ENCODE results near the gene FOXC1.

Gene FOXC1

DNA sequence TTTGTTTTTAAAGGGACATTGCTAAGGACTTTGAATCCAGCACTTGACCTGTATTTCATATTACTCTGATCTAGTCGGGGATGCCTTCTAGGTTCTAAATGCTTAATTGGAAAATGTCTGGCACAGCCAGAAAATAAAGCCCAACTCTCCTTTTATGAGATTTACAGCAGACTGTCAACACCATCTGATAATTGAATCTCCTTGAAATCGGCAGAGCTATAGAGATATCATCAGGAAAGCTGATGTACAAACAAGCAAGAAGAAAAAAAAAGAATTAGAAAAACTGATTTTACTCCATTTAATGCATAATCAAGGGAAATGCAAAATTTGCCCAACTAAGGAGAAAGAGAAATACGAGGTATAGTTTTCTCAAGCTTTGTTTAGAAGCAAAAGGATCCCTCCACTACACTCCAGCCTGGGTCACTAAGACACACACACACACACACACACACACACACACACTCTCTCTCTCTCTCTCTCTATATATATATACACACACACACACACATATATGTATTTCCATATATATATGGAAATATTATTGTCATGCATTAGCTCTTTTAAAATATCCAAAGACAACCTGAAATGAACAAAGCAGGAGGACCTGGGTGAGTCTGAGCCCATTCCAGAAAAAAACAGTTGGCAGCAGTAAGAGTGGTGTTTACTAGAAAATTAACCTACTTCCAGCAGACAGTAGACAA is 9.5 kb upstream of the FOXC1 start:
- no peak for DNase-seq

DNA sequence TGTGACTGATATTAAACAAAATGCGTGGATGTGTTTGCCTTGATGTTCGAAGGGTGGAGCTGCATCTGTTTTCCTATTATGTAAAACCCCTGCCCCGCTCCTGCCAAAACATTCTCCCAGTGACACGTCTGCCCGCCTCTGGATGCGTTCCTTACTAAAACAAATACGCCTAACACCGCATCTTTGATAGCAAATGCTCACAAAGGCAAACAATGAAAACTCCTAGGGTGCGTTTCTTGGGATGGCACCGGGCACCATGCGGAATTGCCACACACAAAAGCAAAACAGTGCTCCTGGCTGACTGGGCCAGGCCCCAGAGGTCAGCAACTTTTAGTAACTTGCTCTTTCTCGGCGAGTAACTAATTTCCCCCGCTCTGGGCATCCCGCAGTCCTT is 9.0 kb upstream of the FOXC1 start:
- no peak for DNase-seq

DNA sequence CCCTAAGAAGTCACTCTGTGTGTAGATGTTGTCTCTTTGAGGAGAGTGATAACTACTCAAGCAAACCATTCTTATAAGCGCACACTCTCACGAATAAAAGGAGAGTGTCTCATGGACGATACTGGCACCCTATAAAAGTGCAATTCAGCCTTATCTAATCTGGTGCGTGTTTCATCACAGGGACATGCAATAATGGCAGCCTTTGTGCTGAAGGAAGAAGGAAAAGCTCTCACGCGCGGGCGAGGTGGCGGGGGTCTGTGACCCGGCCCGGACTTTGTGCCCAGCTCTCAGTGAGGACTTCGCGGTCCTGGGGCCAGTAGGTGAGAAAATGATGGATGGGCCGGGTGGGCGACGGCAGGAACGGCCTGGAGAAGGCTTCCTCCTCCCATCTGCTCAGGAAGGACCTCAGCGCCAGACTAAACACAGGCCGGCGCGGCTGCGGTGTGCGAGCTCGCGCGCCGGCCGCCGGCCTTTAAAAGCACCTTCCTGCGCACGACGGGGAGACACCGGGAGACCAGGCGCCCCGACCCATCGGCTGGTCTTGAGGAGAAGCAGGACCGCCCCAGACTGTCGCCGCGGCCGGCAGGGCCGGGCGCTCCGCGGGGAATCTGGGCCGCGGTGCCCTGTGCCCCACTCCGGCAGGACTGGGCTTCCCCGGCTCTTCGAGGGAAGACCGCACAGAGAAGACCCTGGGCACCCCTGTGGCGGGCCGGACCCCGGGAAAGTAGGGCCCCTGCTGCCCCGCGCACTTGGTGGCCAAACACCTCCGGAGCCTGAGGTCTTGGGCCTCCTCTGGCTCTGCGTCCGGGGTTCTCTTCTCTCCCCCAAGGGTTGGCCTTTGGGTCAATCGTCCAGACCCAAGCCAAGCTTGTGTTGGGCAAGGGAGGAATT is 8.3 kb upstream of the FOXC1 start:
- no peak for DNase-seq

DNA sequence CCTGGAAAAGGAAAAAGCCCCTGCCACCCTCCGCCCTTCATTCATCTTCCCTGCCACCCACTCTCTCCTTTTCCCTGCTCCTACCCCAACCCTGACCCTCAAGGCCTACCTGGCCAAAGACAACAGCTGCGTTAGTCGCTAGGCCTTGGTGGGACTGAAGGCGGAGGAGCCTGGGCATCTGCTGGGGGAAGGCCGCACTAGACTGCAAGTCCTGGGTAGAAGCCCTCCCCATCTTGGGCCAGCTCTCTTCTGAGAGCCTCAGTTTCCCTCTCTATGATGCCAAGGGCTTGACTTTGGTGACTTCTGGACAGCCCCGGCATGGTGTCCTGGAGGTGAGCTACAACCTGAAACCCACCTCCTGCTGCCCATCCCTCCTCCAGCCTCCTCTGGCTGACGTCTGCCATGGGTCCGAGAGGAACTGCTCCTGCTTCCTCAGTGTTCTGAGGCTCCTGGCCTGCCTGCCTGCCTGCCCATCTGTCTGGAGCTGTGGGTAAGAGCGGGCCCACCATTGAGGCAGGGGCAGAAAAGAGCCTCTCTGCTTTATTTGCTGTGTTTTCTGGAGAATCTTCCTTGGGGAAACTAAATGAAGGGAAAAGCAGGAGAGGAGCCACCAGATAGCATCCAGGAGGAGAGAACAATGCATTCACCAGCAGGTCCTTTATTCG is 7.5 kb upstream of the FOXC1 start:
- no peak for DNase-seq

DNA sequence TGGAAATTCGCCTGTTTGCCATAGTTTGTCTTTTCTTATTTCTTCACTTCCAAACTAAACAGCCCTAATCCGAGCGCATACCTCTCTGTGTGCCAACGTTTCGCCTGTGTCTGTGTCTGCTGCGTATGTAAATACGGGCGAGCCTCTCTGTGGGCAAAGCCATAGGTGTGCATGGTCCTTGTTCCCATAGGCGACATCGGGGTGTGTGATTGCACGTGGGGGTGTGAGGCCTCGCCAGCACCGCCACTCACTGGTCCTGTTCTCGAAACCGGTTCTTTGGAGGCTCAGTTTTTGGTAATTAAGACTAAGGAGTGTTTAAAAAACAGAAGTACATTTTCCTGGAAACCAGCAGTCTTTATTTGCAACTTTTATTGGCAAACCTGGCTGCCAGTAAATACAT is 6.0 kb upstream of the FOXC1 start:
- DNase-seq: no peak

DNA sequence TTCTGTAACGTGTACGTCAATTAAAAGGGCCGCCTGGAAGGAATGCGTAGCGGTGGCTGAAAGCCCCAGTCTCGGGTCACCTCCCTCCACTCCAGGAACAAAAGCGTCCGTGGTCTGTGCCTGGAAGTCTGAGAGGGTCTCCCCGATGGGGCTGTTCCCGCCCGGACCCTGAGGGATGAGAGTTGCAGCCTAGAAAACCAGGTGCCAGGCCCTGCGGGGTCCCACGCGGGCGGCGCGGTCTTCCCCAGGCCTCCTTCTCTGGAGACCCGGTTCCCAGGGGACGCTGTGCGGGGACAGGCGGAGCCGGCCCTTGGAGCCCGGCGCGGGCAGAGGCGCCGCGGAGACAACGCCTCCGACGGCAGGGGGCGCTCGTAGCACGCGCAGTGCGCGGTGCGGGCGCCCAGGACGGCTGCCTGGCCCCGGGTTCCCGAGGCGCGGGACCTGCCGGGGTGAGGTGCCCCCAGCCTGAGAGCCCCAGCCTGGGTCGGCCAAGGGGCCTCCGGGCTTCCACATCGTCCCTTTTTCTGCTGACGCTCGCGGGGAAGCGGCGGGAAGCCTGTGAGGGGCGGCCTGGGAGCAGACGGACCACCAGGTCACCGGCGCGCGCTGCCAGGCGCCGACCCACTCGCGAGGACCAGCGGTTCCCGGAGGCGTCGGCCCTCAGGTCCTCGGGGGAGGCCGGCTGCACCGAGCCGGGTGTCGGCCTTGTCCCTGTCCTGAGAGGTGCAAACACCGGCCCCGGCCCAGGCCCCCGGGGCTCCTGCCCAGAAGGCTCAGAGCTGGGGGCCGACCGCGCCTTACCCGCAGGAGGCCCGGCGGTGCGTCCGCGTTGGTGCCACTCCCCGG is 5.3 kb upstream of the FOXC1 start:
- DNase-seq: peak; percentile 45

DNA sequence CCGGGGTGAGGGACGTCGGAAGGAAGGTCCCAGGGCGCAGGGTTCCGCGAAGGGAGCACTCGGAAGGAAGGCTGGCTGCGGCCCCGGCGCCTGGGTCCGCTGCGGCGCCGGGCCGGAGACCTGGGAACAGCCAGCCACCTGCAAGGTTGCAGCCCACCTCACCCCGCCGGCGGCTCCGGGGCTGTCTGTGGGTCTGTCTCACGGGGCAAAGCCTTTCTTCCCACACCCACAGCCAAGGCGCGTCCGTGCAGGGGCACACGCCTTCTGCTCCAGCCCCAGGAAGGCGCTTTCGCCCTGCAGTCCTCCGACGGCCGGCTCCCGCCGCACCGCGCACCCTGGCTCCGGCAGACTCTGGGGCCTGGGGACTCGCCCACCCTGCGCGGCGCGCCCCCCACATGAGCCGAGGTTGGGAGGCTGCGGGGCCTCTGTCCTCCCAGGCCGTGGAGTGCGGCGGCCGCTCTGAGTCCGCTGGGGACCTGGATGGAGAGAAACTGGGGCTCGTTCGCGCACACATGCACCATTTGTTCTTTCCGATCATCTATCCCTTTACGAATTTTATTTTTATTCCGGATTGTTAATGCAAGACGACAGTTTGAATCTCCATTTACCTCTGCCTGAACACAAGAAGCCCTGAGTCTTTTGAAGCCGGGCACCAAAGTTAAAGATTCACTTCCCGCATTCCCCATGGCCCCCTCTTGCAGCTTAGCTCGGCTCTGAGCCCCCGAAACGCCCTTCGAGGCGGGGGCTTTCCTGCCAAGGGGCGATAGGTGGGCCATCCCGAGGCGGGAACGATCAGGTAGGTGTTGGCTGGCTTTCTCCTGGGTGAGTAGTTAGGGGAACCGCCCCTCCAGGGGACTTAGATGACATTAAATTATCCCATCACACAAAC is 4.5 kb upstream of the FOXC1 start:
- DNase-seq: no peak

DNA sequence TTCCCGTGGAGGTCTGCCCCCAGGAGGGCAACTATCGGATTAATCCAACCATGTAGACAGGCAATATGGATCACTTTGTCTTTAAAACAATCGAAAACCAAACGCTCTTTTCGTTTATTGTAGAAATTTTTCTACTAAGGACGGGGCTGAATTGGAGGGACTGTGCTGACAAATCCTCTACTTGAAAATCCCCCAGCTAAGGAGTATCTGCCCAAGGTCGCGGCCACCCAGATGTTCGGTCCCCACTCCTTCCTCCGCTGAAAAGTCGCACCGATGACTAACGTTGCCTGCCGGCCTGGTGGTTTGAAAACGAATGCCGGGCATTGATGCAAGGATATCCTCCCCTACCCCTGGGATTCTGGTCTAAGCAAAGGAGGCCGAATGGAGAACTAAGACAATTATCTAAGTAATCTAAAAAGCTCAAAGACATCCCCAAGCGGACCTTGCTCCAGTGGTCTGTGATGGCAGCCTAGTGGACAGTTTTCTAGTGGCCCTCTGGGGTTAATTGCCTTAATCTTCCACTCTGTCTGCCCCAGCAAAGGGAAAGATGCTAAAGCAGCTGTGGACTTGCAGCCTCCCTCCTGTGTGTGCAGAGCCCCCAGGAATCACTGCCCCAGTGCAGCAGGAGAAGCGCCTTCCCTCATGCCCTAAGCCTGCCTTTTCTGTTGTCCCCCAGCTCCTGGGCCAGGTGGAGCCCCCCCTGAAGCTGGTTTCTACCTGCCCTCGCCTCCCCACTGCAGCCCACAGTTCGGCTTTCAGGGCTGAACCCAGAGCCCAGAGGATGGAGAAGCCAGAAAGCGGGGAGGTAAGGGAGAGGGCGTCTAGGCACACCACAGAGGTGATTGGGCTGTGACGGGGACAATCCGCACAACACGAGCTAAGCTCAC is 3.6 kb upstream of the FOXC1 start:
- no peak for DNase-seq

DNA sequence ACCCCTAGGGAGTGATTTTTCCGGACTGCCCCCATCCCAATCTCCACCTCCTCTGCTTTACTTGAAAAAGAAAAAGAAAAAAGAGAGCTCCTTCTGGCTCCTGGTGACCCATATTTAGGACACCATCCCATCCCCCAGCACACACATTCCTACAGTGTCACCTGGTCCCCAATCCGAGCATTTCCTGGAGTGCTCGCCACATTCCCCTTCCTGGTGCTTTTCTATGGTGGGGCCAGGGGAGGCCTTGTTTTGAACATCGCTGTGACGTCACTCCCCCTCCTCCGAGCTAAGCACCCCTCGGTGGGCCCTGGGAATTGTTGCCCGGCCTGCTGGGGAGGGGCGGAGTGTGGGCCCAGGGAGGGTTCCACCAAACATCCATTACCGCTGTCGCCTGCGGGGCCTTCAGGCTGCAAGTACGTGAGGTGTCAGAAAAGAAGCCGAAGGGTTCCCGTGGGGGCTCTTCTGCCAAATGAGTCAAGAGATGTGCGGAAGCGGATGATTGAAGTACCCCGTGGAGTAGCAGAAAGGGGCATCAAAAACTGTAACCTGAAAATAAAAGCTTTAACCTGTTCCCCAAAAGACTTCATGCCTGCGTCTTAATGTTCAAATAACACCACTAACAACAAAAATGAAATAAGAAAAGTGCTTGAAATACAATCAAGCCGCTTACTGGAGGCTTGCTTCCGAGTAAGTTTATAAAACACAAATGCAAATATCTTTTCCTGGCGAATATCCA is 2.8 kb upstream of the FOXC1 start:
- DNase-seq: no peak

DNA sequence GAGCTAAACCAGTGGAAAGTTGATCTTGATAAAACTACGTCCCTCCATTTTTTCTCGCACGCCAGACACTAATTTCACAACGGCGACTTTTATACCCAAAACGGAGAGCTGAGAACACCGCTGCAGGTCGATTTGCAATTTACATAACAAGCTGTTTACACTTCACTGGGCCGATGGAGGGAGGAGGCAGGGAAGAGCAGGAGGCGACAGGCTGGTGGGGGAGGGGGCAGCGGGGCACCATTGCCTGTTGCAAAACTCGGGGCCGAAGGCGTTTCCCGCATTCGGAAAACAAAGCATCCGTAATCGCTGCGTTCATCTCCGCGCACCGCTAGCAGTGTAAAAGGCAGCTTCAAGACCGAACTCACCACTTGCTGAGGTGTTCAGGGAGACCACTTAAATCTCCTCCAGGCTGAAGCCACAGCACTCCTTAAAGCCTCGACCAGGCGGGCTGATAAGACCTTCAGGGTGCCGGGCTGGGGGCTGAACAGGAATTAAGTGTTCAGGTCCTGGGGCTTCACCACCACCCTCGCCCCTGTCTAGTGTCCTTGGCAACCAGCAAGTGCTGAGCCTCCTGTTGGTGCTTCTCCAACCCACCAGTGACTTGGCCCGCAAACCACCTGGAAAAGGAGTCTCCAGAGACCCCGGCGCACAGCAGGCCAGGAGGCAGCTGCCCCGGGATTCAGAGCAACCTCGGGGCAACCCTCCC is 2.0 kb upstream of the FOXC1 start:
- DNase-seq: no peak

DNA sequence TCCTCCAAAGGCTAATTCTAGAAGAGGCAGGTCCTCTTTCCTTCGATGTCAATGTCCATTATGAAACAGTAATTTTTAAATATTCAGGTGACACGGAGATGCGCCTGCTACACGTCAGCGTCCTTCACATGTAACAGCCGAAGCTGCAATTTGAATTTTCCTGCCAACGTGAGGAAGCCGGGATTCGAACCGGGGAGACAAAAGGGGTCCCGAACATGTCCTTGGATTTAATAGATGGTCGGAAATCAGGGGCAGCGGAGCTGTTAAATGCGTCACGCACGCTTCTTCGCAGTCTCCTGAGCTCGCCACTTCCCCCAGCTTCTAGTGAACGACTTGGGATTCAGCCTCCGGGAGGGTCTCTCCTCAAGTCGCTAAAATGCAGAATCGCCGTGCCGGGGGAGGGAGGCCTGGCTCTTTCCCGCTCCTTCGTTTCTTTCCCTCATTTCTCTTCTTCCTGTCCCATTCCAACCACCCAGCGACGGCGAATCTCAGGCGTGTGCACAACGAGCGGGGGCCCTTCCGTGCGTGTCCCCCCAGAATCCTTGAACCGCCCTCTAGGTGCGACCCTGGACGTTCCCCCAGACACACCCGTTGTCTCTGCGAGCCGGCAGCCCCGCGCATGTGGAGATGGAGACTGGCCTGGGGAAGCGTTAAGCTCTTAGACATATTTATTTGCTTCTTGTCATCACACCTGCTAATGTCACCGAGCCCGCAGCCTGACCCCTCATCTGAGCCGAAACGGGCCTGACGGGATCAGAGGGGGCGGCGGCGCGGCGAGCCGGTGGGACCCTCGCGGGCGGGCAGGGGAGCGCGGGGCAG is 1.3 kb upstream of the FOXC1 start:
- no peak for DNase-seq

DNA sequence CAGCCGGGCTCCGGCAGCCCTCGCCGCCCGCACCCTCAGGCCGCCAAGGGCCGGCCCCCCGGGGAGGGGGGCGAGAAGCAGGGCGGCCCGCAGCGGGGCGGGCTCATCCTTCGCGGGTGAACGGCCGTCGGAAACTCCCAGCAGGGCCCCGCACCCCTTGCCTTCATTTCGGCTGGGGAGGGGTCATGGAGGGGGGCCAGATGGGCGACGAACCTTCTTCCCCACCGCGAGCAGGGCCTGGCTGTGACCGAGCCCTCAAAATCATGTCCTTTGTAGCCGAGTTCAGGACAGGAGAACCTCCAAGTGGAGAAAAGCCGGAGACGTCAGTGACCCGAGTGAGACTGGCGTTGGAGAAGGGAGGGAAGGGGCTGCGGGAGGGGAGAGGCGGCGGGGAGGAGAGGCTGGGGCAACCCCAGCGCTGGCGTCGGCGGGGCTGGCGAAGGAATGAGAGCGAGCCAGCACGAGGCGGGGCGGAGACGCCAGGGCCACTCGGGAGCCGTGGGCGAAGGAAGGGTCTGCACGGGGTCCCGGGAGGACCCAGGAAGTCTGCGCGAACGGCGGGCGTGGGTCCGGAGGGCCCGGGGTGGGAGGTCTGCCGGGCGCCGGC is 571 bp upstream of the FOXC1 start:
- no peak for DNase-seq

DNA sequence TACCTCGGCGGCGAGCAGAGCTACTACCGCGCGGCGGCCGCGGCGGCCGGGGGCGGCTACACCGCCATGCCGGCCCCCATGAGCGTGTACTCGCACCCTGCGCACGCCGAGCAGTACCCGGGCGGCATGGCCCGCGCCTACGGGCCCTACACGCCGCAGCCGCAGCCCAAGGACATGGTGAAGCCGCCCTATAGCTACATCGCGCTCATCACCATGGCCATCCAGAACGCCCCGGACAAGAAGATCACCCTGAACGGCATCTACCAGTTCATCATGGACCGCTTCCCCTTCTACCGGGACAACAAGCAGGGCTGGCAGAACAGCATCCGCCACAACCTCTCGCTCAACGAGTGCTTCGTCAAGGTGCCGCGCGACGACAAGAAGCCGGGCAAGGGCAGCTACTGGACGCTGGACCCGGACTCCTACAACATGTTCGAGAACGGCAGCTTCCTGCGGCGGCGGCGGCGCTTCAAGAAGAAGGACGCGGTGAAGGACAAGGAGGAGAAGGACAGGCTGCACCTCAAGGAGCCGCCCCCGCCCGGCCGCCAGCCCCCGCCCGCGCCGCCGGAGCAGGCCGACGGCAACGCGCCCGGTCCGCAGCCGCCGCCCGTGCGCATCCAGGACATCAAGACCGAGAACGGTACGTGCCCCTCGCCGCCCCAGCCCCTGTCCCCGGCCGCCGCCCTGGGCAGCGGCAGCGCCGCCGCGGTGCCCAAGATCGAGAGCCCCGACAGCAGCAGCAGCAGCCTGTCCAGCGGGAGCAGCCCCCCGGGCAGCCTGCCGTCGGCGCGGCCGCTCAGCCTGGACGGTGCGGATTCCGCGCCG is 994 bp downstream of the FOXC1 start:
- DNase-seq: no peak

DNA sequence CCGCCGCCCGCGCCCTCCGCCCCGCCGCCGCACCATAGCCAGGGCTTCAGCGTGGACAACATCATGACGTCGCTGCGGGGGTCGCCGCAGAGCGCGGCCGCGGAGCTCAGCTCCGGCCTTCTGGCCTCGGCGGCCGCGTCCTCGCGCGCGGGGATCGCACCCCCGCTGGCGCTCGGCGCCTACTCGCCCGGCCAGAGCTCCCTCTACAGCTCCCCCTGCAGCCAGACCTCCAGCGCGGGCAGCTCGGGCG is 1.5 kb downstream of the FOXC1 start:
- DNase-seq: no peak

DNA sequence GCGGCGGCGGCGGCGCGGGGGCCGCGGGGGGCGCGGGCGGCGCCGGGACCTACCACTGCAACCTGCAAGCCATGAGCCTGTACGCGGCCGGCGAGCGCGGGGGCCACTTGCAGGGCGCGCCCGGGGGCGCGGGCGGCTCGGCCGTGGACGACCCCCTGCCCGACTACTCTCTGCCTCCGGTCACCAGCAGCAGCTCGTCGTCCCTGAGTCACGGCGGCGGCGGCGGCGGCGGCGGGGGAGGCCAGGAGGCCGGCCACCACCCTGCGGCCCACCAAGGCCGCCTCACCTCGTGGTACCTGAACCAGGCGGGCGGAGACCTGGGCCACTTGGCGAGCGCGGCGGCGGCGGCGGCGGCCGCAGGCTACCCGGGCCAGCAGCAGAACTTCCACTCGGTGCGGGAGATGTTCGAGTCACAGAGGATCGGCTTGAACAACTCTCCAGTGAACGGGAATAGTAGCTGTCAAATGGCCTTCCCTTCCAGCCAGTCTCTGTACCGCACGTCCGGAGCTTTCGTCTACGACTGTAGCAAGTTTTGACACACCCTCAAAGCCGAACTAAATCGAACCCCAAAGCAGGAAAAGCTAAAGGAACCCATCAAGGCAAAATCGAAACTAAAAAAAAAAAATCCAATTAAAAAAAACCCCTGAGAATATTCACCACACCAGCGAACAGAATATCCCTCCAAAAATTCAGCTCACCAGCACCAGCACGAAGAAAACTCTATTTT is 2.0 kb downstream of the FOXC1 start:
- DNase-seq: no peak

DNA sequence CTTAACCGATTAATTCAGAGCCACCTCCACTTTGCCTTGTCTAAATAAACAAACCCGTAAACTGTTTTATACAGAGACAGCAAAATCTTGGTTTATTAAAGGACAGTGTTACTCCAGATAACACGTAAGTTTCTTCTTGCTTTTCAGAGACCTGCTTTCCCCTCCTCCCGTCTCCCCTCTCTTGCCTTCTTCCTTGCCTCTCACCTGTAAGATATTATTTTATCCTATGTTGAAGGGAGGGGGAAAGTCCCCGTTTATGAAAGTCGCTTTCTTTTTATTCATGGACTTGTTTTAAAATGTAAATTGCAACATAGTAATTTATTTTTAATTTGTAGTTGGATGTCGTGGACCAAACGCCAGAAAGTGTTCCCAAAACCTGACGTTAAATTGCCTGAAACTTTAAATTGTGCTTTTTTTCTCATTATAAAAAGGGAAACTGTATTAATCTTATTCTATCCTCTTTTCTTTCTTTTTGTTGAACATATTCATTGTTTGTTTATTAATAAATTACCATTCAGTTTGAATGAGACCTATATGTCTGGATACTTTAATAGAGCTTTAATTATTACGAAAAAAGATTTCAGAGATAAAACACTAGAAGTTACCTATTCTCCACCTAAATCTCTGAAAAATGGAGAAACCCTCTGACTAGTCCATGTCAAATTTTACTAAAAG is 2.7 kb downstream of the FOXC1 start:
- no peak for DNase-seq
